GM18868 (cell line): ENCODE data around the gene ZFPL1.

Source experiments
- ATAC-seq: cut with Tn5 transposase; IDR thresholded peaks from one replicate; pipeline ENCODE4 v1.9.1; 2021; ENCODE audit warnings: mild to moderate bottlenecking, moderate library complexity; ENCODE audit not compliant: unreplicated experiment

Gene ZFPL1

DNA sequence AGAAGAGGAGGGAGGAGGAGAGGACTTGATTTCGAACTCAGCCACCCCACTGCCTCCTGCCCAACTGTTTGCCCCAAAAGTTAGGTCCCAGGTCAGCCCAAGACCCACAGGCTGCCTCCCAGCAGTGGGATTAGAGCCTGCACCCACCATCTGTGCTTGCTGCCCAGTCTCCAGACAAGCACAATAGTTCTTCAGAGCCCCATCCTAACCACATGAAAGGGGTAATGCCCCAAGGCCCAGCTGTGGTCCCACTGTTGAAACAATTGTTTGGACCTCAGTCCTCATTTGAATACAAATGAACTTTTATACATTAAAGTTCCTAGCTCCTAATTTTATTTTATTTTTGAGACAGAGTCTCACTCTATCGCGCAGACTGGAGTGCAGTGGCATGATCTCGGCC lies 6.6 kb downstream of the ZFPL1 start:
- ATAC-seq = no peak

DNA sequence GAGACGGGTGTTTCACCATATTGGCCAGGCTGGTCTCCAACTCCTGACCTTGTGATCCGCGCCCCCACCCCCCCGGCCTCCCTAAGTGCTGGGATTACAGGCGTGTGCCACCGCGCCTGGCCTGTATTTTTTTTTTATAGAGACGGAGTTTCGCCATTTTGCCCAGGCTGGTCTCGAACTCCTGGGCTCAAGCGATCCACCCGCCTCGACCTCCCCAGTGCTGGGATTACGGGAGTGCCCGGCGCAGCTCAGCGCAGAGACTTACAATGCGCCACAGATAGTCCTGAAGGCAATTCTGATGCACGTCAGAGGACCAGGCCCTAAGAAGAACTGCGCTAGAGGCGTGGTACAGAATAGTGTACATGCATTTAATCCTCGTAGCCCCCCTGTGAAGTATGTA lies 11.4 kb downstream of the ZFPL1 start:
- ATAC-seq = no peak

DNA sequence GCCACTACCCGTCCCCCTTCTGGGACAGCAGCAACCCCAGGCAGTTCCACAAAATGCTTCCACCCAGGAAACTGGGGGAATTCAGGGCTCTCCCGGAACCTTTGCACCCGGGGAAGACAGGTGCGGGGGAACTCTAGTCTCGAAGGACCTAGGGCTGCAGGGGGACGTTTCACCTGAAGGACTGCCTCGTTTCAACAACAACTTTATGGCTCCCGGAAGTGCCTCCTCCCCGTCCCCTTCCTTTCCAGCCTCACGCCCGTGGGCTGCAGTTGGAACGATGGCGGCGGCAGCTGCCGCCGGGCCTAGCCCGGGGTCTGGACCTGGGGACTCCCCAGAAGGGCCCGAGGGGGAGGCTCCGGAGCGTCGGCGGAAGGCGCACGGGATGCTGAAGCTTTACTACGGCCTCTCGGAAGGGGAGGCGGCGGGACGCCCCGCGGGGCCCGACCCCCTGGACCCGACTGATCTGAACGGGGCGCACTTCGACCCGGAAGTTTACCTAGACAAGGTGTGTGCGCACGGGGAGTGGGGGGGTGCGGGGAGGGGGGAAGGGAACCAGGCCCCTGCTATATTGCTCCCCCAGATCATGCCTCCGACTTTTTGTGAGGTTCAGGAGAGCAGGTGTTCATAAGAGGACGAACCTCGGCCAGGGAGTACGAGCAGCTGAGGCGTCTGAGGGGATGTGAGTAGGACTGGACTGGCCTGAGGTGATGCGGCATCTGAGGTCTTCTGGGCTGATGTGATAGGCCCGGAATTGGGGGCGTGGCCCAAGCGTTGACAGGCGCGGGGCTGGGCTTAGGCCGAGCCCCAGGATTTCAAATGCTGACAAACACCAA lies 12.2 kb downstream of the ZFPL1 start, which contains the start of gene VPS51:
VPS51 (plus strand) TSS at position 241 of the 833 bp plus-strand sequence; CDS start at position 278, 37 bp downstream.
- peak; percentile 83 for ATAC-seq

DNA sequence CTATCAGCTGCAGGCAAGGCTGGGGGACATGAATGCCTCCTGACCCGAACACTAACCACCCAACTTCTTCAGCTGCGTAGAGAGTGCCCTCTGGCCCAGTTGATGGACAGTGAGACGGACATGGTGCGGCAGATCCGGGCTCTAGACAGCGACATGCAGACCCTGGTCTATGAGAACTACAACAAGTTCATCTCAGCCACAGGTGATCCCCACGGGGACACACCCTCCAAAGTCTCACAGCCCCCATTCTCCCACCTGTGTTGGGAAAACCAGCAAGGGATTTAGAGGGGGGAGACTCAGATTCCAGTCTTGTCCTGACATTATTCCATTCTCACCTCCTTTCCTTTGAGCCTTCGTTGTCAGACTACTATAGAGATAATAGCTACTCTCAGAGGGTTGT lies 12.9 kb downstream of the ZFPL1 start:
- no peak for ATAC-seq

DNA sequence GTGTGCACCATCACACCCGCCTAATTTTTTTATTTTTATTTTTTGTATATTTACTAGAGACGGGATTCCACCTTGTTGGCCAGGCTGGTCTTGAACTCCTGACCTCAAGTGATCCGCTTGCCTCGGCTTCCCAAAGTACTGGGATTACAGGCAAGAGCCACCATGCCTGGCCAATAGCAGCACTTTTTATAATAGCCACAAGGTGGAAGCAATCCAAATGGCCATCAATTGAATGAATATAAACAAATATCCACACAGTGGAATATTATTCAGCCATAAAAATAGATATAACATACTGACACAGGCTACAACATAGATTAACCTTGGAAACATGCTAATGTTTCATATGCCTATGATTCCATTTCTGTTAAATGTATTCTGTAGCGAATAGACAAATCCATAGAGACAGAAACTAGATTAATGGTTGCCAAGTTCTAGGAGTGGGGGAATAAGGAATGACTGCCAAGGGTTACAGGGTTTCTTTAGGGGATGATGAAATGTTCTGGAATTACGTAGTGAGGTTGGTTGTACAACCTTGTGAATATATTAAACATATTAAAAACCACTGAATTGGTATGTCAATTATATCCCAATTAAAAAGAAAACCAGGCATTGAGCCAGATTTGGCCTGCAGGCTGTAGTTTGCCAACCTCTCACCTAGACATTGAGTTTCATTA lies 16.8 kb downstream of the ZFPL1 start:
- ATAC-seq = no peak

DNA sequence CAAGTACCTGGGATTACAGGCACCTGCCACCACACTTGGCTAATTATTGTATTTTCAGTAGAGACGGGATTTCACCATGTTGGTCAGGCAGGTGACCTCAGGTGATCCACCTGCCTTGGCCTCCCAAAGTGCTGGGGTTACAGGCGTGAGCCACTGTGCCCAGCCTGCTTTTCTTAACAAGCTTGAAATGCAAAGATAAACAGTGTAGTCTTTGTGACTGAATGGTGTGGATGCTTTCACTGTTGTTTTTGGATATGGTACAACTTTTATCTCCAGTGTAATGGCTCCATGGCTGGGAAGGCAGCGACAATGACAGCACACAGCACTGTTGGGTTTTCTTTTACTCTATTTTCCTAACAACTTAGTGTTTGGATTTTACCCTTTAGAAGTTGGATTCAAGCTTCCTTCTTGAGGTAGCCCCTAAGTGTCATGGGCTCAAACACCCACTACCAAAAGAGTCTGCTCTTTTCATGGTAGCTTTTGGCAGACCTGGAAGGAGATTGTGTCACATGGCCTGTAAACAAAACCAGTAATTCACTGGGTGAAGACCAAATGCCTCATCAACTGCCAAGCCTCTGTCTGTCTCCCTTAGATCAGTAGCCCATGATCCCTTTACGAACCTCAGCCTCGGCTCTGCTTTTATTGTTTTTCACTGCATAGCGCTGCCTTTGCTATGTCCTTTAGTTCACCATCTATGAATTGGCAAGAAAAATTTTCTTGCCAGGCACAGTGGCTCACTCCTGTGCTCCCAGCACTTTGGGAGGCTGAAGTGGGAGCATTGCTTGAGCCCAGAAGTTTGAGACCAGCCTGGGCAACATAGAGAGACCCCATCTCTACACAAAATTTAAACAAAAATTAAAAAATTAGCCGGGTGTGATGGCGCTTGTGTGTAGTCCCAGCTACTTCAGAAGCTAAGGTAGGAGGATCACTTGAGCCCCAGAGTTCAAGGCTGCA lies 18.4 kb downstream of the ZFPL1 start:
- ATAC-seq = no peak

DNA sequence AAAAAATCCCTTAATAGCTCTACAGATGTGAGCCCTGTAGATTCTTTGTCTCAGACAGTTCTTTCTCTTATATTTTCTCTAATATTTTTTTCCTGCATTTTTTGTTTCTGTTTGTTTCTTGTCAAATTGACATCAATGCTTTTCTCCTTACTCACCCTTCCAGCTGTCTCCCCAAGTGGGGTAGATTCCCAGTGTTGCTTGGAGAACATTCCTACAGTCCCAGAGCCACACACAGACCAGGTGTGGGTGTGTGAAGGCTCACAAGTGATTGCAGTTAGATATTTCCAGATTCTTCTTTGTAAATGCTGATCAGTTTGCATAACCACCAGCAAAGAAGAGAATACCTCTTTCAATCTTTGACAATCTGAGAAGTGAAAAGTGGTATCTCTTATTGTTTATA lies 19.5 kb downstream of the ZFPL1 start:
- no peak for ATAC-seq

DNA sequence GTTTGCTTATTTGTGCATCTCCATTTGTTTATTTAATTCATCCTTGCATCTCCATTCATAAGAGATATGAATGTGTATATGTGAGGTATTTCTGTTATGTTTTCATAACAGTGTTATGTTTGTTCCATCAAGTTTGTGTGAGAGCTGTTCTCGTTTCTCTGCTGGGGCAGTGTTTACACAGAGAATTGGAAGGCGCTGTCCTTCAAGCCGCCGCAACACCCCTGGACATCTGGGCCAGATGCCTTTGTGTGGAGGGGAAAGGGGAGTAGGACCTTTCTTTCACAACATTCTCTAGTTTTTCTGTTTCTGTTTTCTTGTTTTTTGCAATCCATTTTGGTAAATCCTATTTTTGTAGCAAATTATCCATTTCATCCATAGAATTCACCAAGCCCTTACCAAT lies 20.6 kb downstream of the ZFPL1 start:
- ATAC-seq = no peak

DNA sequence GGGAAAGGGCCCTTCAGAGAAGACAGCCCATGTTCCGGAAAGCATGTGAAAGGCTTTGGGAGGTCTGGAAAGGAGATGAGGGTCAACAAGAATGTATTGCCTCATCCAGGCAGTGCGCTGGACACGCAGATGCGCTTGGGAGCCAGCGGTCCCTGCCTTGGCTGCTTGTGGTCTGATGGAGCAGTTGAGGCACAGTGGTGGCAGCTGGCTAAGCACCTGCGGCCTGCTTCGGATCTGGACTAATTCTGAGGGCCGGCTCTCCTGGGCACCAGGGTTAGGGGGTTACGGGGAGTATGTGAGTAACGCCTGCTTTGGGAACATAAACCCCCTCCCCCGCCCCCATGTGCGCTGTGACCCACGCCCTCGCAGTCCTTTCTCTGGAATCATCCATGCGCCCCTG lies 23.1 kb downstream of the ZFPL1 start:
- ATAC-seq = no peak

DNA sequence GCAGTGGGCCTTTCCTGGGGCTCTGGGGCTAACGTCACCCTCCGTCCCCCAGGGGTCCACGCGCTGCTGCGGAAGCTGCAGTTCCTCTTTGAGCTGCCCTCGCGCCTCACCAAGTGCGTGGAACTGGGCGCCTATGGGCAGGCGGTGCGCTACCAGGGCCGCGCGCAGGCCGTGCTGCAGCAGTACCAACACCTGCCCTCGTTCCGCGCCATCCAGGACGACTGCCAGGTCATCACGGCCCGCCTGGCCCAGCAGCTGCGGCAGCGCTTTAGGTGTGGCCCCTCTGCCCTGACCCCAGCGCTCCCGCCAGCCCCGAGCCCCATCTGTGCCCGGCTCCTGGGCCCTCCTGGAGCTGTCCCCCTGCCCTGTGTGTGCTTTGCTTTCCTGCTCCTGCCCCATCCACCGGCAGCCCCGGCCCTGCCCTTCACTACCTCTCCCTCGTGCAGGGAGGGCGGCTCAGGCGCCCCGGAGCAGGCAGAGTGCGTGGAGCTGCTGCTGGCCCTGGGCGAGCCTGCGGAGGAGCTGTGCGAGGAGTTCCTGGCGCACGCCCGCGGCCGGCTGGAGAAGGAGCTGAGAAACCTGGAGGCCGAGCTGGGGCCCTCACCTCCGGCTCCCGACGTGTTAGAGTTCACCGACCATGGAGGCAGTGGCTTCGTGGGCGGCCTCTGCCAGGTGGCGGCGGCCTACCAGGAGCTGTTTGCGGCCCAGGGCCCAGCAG lies 23.9 kb downstream of the ZFPL1 start:
- ATAC-seq = no peak

DNA sequence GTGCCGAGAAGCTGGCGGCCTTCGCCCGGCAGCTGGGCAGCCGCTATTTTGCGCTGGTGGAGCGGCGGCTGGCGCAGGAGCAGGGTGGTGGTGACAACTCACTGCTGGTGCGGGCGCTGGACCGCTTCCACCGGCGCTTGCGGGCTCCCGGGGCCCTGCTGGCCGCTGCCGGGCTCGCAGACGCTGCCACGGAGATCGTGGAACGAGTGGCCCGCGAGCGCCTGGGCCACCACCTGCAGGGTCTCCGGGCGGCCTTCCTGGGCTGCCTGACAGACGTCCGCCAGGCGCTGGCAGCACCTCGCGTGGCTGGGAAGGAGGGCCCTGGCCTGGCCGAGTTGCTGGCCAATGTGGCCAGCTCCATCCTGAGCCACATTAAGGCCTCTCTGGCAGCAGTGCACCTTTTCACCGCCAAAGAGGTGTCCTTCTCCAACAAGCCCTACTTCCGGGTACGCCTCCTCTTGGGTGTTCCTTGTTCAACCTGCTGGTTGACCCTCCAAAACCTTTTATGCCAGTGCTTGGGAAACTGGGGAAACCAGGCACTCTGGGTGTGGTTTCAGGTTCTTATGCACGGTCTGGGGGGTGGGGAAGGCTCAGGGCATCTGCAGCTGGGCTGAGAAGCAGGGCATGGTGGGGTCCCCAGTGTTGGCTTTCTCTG lies 24.6 kb downstream of the ZFPL1 start:
- ATAC-seq = no peak

DNA sequence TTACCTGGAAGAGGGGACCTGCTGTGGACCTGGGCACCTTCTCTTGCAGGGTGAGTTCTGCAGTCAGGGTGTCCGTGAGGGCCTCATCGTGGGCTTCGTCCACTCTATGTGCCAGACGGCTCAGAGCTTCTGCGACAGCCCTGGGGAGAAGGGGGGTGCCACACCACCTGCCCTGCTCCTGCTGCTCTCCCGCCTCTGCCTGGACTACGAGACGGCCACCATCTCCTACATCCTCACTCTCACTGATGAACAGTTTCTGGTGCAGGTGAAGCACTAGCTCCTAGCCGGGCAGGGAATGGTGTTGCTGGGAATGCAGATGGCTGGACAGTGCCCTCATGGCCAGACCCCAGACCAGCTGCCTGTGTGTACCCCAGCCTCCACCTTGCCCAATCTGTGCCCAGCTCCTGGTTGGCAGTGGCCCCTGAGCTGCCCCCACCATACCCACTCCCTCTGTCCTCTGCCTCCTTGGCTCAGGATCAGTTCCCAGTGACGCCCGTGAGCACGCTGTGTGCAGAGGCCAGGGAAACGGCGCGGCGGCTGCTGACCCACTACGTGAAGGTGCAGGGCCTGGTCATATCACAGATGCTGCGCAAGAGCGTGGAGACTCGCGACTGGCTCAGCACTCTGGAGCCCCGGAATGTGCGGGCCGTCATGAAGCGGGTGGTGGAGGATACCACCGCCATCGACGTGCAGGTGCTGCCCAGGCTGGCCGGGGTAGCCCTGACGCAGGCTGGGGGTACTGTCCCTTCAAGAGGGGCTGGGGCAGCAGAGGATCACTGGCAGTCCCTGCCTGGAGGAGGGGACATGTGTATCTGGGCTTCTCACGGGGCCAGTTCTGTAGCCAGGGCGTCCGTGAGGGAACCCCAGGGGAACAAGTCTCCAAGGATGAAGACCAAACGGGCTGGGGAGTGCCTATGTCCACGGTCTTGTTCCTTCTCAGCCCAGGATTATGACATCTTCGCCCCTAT lies 25.5 kb downstream of the ZFPL1 start:
- no peak for ATAC-seq

DNA sequence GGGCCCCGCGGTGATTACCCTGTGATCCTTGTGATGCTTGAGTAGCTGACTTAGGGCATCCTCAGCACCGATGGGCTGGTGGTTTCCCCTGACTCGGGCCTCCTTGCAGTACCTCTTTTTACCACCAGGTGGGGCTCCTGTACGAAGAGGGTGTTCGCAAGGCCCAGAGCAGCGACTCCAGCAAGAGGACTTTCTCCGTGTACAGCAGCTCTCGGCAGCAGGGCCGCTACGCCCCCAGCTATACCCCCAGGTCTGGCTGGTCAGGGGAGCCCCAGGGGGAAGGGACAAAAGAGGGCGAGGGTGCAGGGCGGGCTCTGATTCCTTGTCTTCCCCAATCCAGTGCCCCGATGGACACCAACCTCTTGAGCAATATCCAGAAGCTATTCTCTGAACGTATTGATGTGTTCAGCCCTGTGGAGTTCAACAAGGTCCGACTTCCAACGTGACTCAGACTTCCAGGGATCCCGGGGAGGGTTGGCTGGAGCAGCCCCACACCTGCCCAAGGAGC lies 26.4 kb downstream of the ZFPL1 start:
- no peak for ATAC-seq

DNA sequence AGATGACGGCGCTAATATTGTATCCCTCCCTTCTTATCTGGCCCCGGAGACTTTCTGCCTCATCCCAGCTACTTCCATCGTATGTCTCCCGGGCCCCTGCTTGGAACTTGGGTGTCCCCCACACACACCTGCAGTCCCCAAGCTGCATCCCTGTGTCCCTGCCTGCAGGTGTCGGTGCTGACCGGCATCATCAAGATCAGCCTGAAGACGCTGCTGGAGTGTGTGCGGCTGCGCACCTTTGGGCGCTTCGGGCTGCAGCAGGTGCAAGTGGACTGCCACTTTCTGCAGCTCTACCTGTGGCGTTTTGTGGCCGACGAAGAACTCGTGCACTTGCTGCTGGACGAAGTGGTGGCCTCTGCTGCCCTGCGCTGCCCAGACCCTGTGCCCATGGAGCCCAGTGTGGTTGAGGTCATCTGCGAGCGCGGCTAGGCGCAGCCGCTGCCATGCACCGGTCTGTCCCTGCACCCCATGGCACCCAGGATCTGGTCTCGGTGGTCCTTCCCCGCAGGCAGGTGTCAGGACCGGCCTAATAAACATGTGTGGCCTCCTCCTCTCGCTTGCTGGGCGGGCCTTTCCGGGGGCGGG lies 27.2 kb downstream of the ZFPL1 start:
- no peak for ATAC-seq

DNA sequence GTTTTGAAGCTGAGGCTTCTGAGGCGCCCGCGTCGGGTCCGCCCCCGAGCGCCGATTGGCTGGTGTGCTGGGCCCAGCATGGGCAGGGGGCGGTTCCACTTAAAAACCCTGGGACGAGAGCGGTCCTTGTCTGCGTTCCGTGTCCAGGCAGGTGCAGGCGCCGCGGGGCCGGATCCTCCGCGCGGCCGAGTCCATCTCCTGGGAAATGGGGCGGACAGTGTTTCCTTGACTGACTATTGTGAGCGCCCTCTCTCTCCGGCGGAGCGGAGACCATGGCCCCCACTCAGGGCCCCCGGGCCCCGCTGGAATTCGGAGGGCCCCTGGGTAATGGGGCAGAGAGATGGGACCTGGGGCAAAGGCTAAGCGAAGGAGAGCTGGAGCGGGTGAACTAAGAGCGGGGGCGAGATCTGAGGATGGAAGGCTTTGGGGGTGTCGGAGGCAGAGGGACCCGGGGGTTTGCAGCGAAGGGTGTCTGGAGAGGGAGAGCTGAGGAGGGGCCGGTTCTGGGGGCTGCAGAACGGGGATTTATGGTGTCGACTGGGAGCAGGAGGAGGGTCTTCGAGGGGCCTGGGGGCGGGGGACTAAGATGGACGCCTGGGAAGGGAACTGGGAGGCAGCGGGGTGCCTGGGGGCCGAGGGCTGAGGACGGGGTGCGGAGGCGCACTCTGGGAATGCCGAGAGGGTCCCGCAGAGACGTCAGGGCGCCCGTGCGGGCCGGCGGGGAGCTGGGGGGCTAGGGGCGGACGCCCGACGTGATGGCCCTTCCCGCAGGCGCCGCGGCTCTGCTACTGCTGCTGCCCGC lies 27.9 kb downstream of the ZFPL1 start, which contains the start of gene TM7SF2:
TM7SF2 (plus strand) TSS at position 129 of the 802 bp plus-strand sequence; CDS start at position 273, 144 bp downstream.
- peak; percentile 64 for ATAC-seq

DNA sequence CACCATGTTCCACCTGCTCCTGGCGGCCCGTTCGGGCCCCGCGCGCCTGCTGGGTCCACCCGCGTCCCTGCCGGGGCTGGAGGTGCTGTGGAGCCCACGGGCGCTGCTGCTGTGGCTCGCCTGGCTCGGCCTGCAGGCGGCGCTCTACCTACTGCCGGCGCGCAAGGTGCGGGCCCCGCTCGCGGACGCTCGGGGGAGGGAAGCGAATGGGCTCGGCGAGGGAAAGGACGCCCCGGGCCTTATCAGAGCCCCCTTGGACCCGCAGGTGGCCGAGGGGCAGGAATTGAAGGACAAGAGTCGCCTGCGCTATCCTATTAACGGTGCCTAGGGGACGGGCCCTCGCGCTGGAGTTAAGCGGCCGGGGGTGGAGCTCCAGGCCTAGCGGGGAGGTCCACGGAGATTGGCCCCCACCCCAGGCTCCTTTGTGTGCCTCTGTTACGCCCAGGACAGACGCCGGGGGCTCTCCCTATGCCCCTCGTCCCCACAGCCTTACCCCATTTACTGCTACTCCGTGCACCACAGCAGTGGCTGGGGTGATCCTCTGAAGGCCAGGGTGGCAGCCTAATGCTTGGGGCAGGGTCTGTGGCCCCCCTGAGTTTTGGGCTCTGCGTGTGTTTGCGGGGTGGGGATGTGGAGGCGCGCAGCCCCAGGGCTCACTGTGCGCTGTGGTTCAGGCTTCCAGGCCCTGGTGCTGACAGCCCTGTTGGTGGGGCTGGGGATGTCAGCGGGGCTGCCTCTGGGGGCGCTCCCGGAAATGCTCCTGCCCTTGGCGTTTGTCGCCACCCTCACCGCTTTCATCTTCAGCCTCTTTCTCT lies 28.7 kb downstream of the ZFPL1 start:
- ATAC-seq = peak; percentile 30

DNA sequence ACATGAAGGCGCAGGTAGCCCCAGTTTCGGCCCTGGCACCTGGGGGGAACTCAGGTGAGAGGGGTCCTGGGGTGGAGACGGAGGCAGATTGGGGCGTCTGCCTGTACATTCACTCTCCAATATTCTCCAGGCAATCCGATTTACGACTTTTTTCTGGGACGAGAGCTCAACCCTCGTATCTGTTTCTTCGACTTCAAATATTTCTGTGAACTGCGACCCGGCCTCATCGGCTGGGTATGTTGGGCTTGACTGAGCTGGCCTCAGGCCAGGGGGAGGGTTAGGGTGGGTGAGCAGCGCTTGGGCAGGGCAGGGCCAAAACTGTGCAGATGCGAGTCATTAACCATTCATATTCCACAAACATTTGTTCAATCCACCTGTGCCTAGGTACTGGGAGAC lies 29.3 kb downstream of the ZFPL1 start:
- ATAC-seq = no peak
